Measurements from ENCODE around the gene ZNF664. TPM values are rescaled to one million over a fixed set of nuclear protein-coding genes. Genes with fewer than 3 reads are reported as not detected.

ZNF664 gene
- total and polyA plus RNA-seq, 9 of the 15 experiments (the other 6 are each of a cell fraction or from before 2014, with no cell fraction given), result 3.3 to 101 (median 63.6) TPM

DNA sequence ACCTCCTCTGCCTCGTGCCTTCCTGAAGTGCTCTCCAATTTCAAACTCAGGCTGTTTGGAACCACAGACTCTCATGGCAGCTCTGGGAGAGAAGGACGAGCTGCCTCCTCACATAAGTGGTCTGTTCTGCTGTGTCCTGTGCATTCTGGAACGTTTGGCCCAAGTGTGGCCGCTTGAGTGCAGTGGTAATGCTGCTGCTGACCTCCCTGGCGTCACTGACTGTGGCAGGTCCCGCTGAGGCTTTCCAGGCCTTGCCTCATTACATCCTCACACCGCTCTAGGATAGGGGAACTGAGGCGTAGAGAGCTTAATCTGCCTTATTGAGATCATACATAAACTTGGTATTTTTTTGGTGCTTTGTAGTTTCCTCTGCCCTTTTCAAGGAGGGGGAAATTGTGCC is 14.6 kb upstream of the ZNF664 start:
- no peak for ATAC-seq
- no peaks in the 10 kb centered on the region; a peak in 1 of 5 replicates for H3K4me1 ChIP-seq (replicated peaks in 1 of 2; ENCODE audit: control insufficient read depth in 2 of 2, insufficient read depth in 2 of 2, low read length in 2 of 2)

More for the DNA sequence above, 14.6 kb upstream of the ZNF664 start:
- no peak overlapping the region for H3K27ac ChIP-seq (ENCODE audit: extremely low read depth, low read depth, low read length)
- no peak overlapping the region for H3K4me2 ChIP-seq (ENCODE audit: insufficient read depth, low read length)
- POLR2A ChIA-PET, result no interaction called here
- H3K9ac ChIP-seq (ENCODE audit: insufficient read depth in 1 of 2, low read depth in 2 of 2, low read length in 2 of 2), result peak overlapping the region in 1 of 2 experiments; percentile 70; a peak in 1 of 4 replicates
- H3K27me3 ChIP-seq (ENCODE audit: control insufficient read depth in 2 of 2, insufficient read depth in 2 of 2, low read length in 2 of 2), result no peaks in the 10 kb centered on the region
- no peak for FAIRE-seq
- H3K4me3 ChIP-seq, result no peak overlapping the region
- H3K9me1 ChIP-seq (ENCODE audit: control insufficient read depth, insufficient read depth, low read length), result no peaks in the 10 kb centered on the region
- CTCF ChIA-PET (ENCODE audit: low intra/inter-chr PET ratio), result no interaction called here
- TF ChIP-seq NFXL1 (CRISPR knock-in tag; IDR thresholded peaks at IDR 0.05) (no peak), CEBPB (tag; IDR thresholded peaks at IDR 0.05) (no peak), NFATC3 (IDR thresholded peaks at IDR 0.05) (no peak)
- TF ChIP-seq, protein P1, sequence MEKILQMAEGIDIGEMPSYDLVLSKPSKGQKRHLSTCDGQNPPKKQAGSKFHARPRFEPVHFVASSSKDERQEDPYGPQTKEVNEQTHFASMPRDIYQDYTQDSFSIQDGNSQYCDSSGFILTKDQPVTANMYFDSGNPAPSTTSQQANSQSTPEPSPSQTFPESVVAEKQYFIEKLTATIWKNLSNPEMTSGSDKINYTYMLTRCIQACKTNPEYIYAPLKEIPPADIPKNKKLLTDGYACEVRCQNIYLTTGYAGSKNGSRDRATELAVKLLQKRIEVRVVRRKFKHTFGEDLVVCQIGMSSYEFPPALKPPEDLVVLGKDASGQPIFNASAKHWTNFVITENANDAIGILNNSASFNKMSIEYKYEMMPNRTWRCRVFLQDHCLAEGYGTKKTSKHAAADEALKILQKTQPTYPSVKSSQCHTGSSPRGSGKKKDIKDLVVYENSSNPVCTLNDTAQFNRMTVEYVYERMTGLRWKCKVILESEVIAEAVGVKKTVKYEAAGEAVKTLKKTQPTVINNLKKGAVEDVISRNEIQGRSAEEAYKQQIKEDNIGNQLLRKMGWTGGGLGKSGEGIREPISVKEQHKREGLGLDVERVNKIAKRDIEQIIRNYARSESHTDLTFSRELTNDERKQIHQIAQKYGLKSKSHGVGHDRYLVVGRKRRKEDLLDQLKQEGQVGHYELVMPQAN (IDR thresholded peaks at IDR 0.05; ENCODE audit: borderline replicate concordance), result no peak
- TF ChIP-seq, protein P2, sequence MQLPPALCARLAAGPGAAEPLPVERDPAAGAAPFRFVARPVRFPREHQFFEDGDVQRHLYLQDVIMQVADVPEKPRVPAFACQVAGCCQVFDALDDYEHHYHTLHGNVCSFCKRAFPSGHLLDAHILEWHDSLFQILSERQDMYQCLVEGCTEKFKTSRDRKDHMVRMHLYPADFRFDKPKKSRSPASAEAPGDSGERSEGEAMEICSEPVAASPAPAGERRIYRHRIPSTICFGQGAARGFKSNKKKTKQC (CRISPR knock-in tag; IDR thresholded peaks at IDR 0.05), result no peak
- TF ChIP-seq, protein P3, sequence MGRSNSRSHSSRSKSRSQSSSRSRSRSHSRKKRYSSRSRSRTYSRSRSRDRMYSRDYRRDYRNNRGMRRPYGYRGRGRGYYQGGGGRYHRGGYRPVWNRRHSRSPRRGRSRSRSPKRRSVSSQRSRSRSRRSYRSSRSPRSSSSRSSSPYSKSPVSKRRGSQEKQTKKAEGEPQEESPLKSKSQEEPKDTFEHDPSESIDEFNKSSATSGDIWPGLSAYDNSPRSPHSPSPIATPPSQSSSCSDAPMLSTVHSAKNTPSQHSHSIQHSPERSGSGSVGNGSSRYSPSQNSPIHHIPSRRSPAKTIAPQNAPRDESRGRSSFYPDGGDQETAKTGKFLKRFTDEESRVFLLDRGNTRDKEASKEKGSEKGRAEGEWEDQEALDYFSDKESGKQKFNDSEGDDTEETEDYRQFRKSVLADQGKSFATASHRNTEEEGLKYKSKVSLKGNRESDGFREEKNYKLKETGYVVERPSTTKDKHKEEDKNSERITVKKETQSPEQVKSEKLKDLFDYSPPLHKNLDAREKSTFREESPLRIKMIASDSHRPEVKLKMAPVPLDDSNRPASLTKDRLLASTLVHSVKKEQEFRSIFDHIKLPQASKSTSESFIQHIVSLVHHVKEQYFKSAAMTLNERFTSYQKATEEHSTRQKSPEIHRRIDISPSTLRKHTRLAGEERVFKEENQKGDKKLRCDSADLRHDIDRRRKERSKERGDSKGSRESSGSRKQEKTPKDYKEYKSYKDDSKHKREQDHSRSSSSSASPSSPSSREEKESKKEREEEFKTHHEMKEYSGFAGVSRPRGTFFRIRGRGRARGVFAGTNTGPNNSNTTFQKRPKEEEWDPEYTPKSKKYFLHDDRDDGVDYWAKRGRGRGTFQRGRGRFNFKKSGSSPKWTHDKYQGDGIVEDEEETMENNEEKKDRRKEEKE (IDR thresholded peaks at IDR 0.05; ENCODE audit: borderline replicate concordance in 1 of 2, control insufficient read depth in 1 of 2, low read depth in 2 of 2, low read length in 1 of 2), result no peak
- TF ChIP-seq, protein P4, sequence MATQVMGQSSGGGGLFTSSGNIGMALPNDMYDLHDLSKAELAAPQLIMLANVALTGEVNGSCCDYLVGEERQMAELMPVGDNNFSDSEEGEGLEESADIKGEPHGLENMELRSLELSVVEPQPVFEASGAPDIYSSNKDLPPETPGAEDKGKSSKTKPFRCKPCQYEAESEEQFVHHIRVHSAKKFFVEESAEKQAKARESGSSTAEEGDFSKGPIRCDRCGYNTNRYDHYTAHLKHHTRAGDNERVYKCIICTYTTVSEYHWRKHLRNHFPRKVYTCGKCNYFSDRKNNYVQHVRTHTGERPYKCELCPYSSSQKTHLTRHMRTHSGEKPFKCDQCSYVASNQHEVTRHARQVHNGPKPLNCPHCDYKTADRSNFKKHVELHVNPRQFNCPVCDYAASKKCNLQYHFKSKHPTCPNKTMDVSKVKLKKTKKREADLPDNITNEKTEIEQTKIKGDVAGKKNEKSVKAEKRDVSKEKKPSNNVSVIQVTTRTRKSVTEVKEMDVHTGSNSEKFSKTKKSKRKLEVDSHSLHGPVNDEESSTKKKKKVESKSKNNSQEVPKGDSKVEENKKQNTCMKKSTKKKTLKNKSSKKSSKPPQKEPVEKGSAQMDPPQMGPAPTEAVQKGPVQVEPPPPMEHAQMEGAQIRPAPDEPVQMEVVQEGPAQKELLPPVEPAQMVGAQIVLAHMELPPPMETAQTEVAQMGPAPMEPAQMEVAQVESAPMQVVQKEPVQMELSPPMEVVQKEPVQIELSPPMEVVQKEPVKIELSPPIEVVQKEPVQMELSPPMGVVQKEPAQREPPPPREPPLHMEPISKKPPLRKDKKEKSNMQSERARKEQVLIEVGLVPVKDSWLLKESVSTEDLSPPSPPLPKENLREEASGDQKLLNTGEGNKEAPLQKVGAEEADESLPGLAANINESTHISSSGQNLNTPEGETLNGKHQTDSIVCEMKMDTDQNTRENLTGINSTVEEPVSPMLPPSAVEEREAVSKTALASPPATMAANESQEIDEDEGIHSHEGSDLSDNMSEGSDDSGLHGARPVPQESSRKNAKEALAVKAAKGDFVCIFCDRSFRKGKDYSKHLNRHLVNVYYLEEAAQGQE (IDR thresholded peaks at IDR 0.05; ENCODE audit: borderline replicate concordance), result no peak
- TF ChIP-seq, protein P4 (CRISPR knock-in tag; IDR thresholded peaks at IDR 0.05; ENCODE audit: low read depth), result no peak
- no peaks in the 10 kb centered on the region for H4K20me1 ChIP-seq (replicated peaks; ENCODE audit: control insufficient read depth, insufficient read depth, low read length)
- no peaks in the 10 kb centered on the region for H3K9me3 ChIP-seq (replicated peaks; ENCODE audit: control insufficient read depth, insufficient read depth, low read depth, low read length)
- BruUV-seq (replicated peaks), result no TSS peak
- no peaks in the 10 kb centered on the region for H3K79me2 ChIP-seq (ENCODE audit: control insufficient read depth, insufficient read depth, low read length)
- H3K36me3 ChIP-seq (ENCODE audit: control insufficient read depth, insufficient read depth, low read length), result no peaks in the 10 kb centered on the region
- DNase-seq (ENCODE audit: extremely low read depth in 1 of 4, low spot score in 3 of 4), result no peak
- intact Hi-C loops (cut with micrococcal nuclease), result no loop called here
- in situ Hi-C loops (cut with MboI), result no loop called here
- 60% methylated on average over 8 of the region's 8 CpGs for WGBS (ENCODE audit: insufficient coverage, low coverage, missing lambda C conversion rate)
- no peak overlapping the region for H2AFZ ChIP-seq (ENCODE audit: low read depth, low read length)
